ENCODE data around the gene TMC4. TPM values are rescaled to one million over a fixed set of nuclear protein-coding genes. Genes with fewer than 3 reads are reported as not detected.

TMC4 gene
- total and polyA plus RNA-seq, 2 experiments from 2014 or later, result 40.3 to 94.4 TPM

DNA sequence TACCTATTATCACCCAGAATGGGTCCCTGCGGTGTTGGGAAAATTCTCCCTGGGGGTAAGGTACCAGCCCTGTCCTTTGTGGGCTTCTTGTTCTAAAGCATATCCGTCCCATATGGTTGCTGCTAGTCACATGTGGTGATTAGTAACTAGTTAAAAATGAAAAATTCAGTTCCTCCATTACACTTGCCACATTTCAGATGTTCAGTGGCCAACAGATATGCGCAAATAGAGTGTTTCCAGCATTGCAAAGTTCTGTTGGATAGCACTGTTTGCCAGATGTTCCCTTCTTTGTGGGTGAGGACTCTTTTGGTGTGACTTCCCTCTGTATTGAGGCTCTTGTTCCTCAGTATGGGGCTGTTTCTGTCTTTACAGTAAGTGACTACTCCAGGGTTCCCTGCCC lies 31.6 kb downstream of the TMC4 start:
- H2AFZ ChIP-seq, result no peak overlapping the region
- H3K4me3 ChIP-seq, result no peak overlapping the region
- no peaks in the 10 kb centered on the region for H3K9me2 ChIP-seq (replicated peaks; ENCODE audit: insufficient read depth)
- no peak for TF ChIP-seq EZH2 (IDR thresholded peaks at IDR 0.05; ENCODE audit: borderline replicate concordance)
- TF ChIP-seq, protein P1, sequence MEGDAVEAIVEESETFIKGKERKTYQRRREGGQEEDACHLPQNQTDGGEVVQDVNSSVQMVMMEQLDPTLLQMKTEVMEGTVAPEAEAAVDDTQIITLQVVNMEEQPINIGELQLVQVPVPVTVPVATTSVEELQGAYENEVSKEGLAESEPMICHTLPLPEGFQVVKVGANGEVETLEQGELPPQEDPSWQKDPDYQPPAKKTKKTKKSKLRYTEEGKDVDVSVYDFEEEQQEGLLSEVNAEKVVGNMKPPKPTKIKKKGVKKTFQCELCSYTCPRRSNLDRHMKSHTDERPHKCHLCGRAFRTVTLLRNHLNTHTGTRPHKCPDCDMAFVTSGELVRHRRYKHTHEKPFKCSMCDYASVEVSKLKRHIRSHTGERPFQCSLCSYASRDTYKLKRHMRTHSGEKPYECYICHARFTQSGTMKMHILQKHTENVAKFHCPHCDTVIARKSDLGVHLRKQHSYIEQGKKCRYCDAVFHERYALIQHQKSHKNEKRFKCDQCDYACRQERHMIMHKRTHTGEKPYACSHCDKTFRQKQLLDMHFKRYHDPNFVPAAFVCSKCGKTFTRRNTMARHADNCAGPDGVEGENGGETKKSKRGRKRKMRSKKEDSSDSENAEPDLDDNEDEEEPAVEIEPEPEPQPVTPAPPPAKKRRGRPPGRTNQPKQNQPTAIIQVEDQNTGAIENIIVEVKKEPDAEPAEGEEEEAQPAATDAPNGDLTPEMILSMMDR (IDR thresholded peaks at IDR 0.05; ENCODE audit: poor library complexity), result no peak
- no peak for TF ChIP-seq EZH2phosphoT487 (IDR thresholded peaks at IDR 0.05; ENCODE audit: low read depth, severe bottlenecking, unreplicated experiment)
- H3K36me3 ChIP-seq (replicated peaks; ENCODE audit: insufficient read depth, low read depth), result peaks cover 7% of the 10 kb centered on the region
- peaks cover 51% of the 10 kb centered on the region for H3K79me2 ChIP-seq
- no peaks in the 10 kb centered on the region for H3K9me3 ChIP-seq (ENCODE audit: low read depth)
- no peaks in the 10 kb centered on the region for H3K27me3 ChIP-seq
- peaks cover 57% of the 10 kb centered on the region for H4K20me1 ChIP-seq (ENCODE audit: insufficient read depth, poor library complexity, severe bottlenecking)
- no peak for DNase-seq (ENCODE audit: low spot score)
- H3K27ac ChIP-seq, result no peak overlapping the region
- H3K4me1 ChIP-seq (ENCODE audit: insufficient read depth), result peaks cover 4% of the 10 kb centered on the region
- H3K4me2 ChIP-seq, result no peak overlapping the region
- WGBS (ENCODE audit: low lambda C conversion rate, missing lambda C conversion rate), result 92% methylated on average over 3 of the region's 3 CpGs

DNA sequence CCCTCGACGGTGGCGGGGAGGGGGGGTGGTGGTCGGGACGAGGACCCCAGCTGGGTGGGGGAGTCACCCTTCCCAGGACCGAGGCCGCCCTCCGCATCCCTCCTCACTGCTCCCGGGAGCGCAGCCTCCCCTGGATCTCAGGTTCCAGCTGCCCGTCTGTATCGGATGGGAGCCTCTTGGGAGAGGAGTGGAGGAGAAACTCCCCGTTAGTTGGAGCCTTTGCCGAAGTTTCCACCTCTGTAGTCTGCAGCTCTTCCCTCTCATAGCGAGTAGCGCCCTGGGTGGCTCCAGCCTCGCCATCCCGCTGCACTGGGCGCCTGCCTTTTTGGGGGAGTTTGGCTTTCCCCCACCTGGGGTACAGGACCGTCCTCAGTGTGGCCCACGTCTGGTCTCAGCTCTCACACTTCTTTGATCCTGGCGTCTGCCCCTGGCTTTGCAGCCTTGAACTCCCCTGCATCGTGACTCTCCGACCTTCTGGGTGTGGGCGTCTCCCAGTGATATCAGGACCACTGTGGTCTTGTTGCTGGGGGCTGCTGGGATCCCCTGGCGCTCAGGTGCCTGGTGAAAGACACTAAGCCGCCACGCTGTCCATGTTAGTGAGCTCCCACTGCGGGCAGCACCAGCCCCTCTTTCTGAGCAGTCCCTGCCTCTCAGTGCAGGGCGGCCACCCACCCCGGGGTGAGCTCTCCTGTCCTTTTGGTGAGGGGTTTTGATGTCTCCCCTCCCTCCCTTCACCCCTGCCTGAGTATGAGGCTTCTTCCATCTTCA lies 34.3 kb downstream of the TMC4 start:
- peaks cover 51% of the 10 kb centered on the region for H3K79me2 ChIP-seq
- no peaks in the 10 kb centered on the region for H3K27me3 ChIP-seq
- WGBS (ENCODE audit: low lambda C conversion rate, missing lambda C conversion rate), result 29% methylated on average over 30 of the region's 31 CpGs
- peak overlapping the region; percentile 94 for H3K4me2 ChIP-seq
- peaks cover 53% of the 10 kb centered on the region for H4K20me1 ChIP-seq (ENCODE audit: insufficient read depth, poor library complexity, severe bottlenecking)
- no peak overlapping the region for H2AFZ ChIP-seq
- peak overlapping the region; percentile 32 for H3K4me3 ChIP-seq
- H3K4me1 ChIP-seq (ENCODE audit: insufficient read depth), result peaks cover 11% of the 10 kb centered on the region
- no peak overlapping the region for H3K27ac ChIP-seq
- peak; percentile 28 for DNase-seq (ENCODE audit: low spot score)
- no peaks in the 10 kb centered on the region for H3K9me2 ChIP-seq (replicated peaks; ENCODE audit: insufficient read depth)
- no peaks in the 10 kb centered on the region for H3K9me3 ChIP-seq (ENCODE audit: low read depth)
- H3K36me3 ChIP-seq (replicated peaks; ENCODE audit: insufficient read depth, low read depth), result peaks cover 4% of the 10 kb centered on the region
- TF ChIP-seq EZH2 (IDR thresholded peaks at IDR 0.05; ENCODE audit: borderline replicate concordance) (no peak), EZH2phosphoT487 (IDR thresholded peaks at IDR 0.05; ENCODE audit: low read depth, severe bottlenecking, unreplicated experiment) (no peak)
- TF ChIP-seq, protein P1 (IDR thresholded peaks at IDR 0.05; ENCODE audit: poor library complexity), result no peak

DNA sequence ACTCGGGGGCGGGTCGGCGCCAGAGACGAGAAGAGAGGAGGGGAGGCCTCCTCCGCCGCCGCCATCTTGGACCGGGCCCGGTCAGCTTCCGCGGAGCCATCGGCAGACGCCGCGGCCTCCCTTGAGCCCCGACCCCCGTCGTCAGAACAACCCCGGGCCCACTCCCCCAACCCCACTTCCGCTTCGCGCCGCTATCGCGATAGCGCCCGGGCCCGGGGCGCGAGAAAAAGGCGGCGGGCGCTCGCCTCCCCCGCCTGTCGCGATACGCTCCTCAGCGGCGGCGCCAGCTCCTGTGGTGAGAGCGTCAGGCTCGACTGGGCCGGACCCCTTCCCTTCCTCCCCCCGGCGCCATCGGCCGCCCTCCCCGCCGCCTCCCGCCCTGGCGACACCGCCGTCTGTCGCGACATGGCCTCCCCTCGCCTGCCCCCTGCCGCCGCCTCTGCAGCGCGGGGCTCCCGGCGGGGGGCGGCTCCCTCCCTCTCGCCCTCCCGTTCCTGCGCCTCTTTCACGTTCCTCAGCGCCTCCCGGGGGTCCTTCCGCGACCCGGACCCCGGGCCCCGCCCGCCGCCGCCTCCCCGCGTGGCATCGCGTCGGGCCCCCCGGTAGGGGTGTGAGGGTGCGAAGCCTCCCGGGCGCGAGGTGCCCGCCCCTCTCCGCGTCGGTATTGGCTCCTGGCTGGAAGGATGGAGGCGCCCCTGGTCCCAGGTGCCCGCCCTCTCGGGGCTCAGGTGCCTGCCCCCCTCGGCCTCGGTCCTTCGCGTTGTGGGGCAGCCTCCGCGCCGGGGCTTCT lies 35.1 kb downstream of the TMC4 start, which contains the start of gene CNOT3:
Gene CNOT3, plus strand, starts transcription at position 64 of the 790 bp plus-strand sequence. CDS start 5,217 bp downstream, outside the sequence.
- Histone ChIP-seq H3K79me2 (peaks cover 51% of the 10 kb centered on the region), H3K4me3 (peak within 1 kb of the TSS; percentile 32), H3K27ac (peak within 1 kb of the TSS; percentile 76), H3K9me3 (ENCODE audit: low read depth) (no peaks in the 10 kb centered on the region), H3K36me3 (replicated peaks; ENCODE audit: insufficient read depth, low read depth) (no peaks in the 10 kb centered on the region), H3K4me2 (peak within 1 kb of the TSS; percentile 94), H2AFZ (peak within 1 kb of the TSS; percentile 21), H4K20me1 (ENCODE audit: insufficient read depth, poor library complexity, severe bottlenecking) (peaks cover 49% of the 10 kb centered on the region), H3K9me2 (replicated peaks; ENCODE audit: insufficient read depth) (no peaks in the 10 kb centered on the region), H3K27me3 (no peaks in the 10 kb centered on the region), H3K4me1 (ENCODE audit: insufficient read depth) (peaks cover 11% of the 10 kb centered on the region)
- 0% methylated on average over 1 of the region's 103 CpGs for WGBS (ENCODE audit: low lambda C conversion rate, missing lambda C conversion rate)
- peak; percentile 50 for DNase-seq (ENCODE audit: low spot score)
- TF ChIP-seq EZH2phosphoT487 (IDR thresholded peaks at IDR 0.05; ENCODE audit: low read depth, severe bottlenecking, unreplicated experiment) (no peak), EZH2 (IDR thresholded peaks at IDR 0.05; ENCODE audit: borderline replicate concordance) (no peak)
- TF ChIP-seq, protein P1 (IDR thresholded peaks at IDR 0.05; ENCODE audit: poor library complexity), result peak; percentile 12

Measured in hepatocyte (in vitro differentiated cells).